GM19035 (cell line): ENCODE results near the gene ADCY5.
"Not testable (repeated sequence)": the region's sequence is repeated elsewhere in the genome, so short reads cannot be mapped to it uniquely, and the experiment has no call there.

Source experiments
- ATAC-seq: cut with Tn5 transposase; IDR thresholded peaks from one replicate; pipeline ENCODE4 v1.9.1; 2021; ENCODE audit not compliant: unreplicated experiment

Gene ADCY5

DNA sequence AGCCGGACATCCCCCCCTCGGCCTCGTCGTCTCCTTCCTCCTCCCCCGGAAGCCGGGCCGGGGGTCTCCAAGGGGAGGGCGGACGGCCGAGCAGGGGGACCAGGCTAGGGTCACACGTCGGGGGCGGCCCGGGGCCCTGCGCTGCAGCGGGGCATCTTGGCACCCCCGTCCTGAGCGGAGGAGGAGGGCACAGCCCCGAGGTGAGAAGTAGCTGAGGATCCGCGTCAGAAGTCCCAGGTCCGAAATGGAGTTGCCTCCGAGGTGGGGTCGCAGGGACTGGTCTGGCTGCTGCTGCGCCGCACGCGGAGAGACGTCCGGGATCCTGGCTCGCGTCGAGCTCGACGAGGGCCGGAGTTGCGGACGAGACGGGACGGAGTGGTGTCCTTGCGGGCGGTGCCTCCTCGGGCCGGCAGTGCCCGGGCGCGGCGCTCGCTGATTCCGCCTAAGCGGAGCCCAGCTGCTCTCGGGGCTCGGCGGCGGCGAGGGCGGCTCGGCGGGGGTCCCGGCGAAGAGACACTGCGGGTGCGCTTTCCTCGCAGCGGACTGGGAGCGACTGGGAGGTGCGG lies at the start of gene ADCY5:
ADCY5 (minus strand) TSS at position 555 of the 566 bp plus-strand sequence; CDS start at position 10, 545 bp downstream.
- no peak for ATAC-seq

GRCh38 chr3:123493912-123494311 lies 45.0 kb upstream of the ADCY5 start:
- ATAC-seq = no peak

DNA sequence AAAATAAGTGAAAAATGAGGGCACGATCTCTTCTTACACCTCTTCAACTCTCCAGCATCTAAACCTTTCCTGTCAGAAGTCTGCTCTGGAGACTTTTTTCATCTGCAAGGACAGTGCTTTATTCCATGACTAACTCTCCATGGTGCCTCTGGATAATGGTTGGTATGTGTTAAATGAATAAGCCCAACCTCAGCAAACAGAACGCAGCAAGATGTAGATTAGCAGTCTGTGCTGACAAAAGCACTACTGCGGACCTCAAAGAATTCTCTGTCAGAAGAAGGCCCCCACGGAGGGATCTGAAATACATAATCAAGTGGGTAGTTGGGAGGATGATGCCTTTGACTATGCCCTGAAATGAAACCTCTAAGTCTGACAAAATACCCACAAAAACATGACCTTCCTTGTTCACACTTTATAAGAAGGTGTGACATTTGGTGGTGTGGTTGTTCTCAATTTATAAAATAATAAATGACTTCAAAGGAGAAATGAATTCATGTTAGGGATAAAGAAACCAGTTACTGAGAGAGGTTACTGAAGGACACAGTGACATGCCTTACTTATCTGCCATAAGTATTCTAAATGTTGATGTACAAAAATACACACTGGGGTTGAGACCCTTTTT lies 43.2 kb upstream of the ADCY5 start:
- ATAC-seq = no peak

DNA sequence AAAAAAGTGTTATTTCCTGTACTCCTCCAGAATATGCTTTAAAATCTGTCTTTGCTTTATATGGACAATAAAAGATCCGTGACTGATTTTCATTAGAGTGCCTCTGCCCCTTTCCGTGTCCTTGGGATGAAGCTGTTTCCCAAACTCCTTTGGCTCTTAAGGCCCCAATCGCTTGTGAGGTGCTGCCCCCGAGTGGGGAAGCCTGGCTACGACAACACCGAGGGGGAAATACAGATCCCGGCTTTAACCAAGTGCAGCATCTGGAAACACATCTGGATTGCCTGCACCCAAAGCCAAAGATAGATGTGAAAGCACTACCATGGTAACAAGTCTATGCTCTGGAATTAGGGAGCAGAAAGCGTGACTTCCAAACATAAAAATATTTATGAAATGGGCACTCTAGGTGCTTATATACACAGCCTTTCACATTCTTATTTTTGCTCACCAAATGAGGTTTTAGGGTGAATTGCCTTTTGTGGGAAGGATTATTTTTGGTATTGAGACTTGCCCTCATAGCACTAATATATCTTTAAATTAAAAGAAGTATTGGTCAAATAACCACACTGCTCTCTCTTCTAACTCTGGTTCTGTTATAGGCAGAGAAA lies 40.6 kb upstream of the ADCY5 start:
- ATAC-seq = no peak

DNA sequence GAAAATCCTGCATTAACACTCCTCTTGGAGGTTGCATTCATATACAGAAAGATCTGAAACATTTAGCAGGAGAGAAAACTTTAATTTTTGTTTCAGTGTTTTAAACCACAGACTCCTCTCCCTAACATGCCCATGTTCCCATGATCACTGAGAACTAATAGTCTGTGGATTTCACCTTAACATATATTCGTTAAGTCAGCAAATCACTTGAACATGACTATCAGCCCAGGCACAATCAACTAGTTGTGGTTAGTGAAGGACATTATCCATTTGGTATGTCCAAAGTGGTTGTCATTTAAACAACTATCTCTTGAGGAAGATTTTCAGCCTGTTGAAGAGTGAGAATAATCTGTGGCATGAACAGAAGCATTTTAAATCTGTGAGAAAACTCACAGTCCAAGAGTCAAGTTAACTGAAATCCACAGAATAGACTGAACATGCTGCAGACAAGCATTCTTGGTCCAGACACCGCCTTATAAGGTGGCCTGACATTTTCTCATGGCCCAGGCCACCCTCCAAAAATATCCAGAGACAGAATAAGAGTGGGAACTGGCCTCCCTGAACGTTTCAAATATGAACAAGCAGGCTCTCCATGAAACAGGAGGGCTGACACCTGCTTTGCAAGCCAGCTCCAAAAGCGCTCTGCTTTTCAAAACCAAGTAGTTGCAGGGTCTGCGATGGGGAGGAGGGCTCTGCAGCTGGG lies 39.9 kb upstream of the ADCY5 start:
- ATAC-seq = no peak

DNA sequence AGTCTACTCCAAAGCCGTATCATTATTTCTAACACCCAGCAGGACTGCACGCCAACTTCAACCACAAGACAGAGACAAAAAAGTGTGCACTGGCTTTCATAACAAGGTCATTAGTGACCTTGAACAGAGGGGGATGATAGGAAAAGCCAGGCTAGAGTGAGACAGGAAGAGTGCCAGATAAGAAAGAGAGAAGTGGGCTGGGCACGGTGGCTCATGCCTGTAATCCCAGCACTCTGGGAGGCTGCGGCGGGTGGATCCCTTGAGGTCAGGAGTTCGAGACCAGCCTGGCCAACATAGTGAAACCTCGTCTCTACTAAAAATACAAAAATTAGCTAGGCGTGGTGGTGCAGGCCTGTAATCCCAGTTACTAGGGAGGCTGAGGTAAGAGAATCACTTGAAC lies 38.2 kb upstream of the ADCY5 start:
- ATAC-seq = not testable (repeated sequence)

- ATAC-seq = no peak
Measured at GRCh38 chr3:123486460-123486859, 37.6 kb upstream of the ADCY5 start.

- ATAC-seq = no peak
Measured at GRCh38 chr3:123485551-123485950, 36.7 kb upstream of the ADCY5 start.

DNA sequence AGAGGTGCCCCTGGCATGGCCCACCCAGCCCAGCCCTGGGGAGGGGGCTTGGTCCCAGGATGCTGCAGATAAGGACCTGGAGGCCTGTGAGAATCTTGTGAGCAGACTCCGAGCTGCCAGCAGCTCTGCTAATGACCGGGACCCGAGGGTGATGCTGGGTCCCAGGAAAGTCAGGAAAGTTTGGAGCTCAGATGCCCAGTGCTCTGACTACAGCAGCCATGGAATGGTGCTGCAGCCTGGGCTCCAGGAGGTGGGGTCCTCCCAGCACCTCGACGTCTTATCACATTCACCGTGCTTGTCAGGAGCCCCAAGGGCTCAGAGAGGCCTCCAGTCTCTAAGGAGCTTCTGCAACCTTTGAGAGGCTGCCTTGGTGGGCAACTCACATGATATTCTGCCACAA lies 34.3 kb upstream of the ADCY5 start:
- no peak for ATAC-seq

DNA sequence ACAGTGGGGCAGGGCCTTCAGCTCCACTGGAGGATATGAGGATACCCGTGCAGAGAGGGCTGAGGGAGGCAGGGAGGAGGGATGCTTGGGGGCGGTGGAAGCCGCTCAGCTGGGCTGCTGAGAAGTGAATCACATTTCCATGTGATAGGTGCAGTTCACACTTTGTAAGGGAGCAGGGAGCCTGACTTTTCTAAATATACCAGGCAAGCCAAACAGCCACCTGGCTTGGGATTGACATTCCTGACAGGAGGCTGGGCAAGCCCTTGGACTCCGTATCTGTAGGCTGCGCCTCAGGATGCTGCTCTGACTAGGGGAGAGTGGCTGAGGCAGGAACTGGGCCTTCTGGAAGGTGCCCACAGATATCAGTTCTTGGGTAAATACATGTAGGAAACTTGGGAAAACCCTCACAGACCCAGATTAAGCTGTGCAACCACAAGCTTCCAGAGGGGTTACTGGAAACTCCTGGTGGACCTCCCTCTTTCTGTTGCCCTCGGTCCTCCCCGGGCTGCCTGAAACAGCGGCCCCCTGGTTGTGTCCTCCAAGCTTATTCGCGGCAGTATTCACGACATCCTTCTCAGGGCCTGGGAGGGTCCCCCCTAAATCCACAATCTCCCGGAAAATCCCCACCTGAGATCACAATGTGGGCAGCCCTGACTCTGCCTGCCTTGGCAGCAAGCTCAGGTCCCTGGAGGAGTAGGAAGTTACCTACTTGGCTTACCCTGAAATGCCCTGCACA lies 33.0 kb upstream of the ADCY5 start:
- no peak for ATAC-seq

DNA sequence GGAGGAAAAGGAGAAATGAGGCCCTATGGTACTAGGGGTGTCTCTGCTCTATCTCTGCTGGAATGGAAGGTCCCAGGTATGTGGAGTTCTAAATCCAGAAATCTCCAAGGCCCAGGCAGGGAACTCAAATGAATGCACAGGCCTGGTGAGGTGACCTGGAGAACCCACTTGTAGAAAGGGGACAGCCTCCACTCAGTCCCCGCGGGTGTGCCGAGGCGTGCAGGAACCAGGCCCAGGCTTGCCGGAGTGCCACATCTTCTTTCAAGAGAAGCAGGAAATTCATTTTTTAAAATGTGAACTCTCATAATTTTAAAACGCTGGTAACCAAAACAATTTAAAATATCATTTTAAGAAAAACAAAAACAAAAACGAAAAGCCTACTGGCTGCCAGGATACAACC lies 32.2 kb upstream of the ADCY5 start:
- ATAC-seq = no peak

DNA sequence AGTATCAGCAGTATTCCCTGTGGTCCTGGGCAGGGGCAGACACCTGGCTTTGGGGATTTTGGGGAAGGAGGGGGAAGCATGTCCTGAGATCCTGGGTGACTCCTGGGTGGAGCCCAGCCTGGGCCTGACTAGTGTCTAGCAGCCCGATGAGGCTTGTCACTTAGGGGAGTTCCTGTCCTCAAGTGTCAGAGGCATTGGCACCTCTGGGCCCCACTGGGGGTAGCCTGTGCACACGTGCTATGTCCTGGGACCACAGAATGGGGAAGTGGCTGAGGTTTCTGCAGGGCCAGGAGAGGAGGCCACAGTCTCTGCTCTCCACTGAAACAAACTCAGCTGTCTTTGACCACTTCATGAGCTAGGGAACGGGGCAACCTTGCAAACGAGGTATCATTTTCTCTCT lies 31.5 kb upstream of the ADCY5 start:
- ATAC-seq = no peak

GRCh38 chr3:123479891-123480290 lies 31.0 kb upstream of the ADCY5 start:
- ATAC-seq = no peak

DNA sequence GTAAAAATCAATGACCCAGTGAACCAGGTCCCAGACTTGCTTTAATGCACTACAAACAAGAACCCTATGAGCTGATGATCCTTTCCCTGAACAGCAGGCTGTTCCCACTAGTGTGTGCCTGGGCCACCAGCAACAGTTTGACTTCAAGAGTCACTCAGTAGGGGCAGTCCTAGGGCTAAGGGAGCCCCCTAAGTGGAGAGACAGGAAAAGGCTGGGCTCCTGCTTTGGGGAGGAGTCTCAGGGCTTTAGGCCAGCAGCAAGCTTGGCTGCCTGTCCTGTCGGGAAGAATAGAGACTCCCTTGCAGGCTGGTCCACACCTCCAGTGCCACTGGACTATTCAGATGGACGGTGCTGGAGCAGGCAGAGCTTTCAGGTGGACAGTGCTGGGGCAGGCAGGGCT lies 29.4 kb upstream of the ADCY5 start:
- ATAC-seq = no peak

- ATAC-seq = no peak
Measured at GRCh38 chr3:123476967-123477750, 28.3 kb upstream of the ADCY5 start.

DNA sequence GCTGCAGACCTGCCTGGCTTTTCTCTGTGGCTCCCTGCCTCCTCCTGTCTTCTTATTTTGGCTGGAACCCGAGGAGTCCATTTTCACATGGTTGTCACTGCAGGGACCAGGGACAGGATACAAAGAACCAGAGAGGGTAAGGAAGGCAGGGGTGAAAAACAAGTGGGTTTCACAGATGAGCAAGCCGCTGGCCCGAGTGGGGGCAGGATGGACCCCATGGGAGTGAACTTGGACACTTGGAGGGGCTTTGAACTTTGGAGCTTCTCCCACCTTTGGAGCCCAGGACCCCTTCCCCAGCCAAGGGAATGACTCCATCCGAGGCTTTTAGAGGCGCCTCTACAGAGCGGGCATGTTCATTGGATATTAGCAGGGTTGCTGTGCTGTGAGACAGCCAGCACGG lies 26.9 kb upstream of the ADCY5 start:
- no peak for ATAC-seq

- no peak for ATAC-seq
Measured at GRCh38 chr3:123471106-123471505, 22.2 kb upstream of the ADCY5 start.

GRCh38 chr3:123469323-123469995 lies 20.6 kb upstream of the ADCY5 start:
- no peak for ATAC-seq

DNA sequence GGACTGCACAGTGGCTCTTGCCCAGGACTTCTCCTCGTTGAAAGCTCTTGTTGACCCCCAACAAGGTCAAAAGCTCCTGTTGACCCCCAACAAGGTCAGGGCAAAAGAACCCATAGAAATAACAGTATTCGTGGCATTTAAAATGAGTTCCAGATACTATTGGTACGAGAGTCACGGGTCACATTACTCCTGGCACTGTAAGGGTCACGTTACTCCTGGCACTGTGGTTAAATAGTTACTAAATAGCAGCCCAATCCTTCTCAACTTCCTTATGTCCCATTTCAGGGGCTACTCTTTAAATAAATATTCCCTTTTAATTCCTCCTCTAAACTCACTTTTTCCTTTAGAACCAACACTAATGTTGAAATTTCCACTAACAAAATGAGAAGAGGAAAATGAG lies 18.2 kb upstream of the ADCY5 start:
- no peak for ATAC-seq

- no peak for ATAC-seq
Measured at GRCh38 chr3:123464211-123464610, 15.3 kb upstream of the ADCY5 start.
